RWPE1 (cell line): ENCODE results near the gene MRPL37.

Experiments used
- CTCF ChIA-PET: fragments of 350-600 bp; sonication (Branson Sonifier 250); formaldehyde crosslinking; extraction: SDS; loops from one replicate; lab custom pipeline; 2021; lab: Yijun Ruan, JAX
- POLR2A ChIA-PET: fragments of 400-600 bp; formaldehyde crosslinking; extraction: SDS; loops from one replicate; lab custom pipeline; 2020; ENCODE audit warnings: antibody characterized with exemption; ENCODE audit not compliant: low non-redundant PET; lab: Yijun Ruan, JAX
- DNase-seq: peaks from one replicate; pipeline ENCODE4 v3.0.0; 2012; ENCODE audit warnings: low spot score
- H3K27ac ChIP-seq: fragments of 450-650 bp; 2 replicates; pipeline ENCODE4 v1.5.1; 2017
- TF ChIP-seq, protein P1 (sequence below): fragments of 450-650 bp; conservative IDR thresholded peaks from 2 replicates; pipeline ENCODE4 v1.5.1; 2017; ENCODE audit warnings: low read depth, mild to moderate bottlenecking

The MRPL37 gene

GRCh38 chr1:54248966-54249365 is 49.0 kb downstream of the MRPL37 start:
- POLR2A ChIA-PET, result no interaction called here
- CTCF ChIA-PET, result no interaction called here
- no peak for DNase-seq
- TF ChIP-seq, protein P1, sequence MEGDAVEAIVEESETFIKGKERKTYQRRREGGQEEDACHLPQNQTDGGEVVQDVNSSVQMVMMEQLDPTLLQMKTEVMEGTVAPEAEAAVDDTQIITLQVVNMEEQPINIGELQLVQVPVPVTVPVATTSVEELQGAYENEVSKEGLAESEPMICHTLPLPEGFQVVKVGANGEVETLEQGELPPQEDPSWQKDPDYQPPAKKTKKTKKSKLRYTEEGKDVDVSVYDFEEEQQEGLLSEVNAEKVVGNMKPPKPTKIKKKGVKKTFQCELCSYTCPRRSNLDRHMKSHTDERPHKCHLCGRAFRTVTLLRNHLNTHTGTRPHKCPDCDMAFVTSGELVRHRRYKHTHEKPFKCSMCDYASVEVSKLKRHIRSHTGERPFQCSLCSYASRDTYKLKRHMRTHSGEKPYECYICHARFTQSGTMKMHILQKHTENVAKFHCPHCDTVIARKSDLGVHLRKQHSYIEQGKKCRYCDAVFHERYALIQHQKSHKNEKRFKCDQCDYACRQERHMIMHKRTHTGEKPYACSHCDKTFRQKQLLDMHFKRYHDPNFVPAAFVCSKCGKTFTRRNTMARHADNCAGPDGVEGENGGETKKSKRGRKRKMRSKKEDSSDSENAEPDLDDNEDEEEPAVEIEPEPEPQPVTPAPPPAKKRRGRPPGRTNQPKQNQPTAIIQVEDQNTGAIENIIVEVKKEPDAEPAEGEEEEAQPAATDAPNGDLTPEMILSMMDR, result no peak
- H3K27ac ChIP-seq, result no peak overlapping the region

DNA sequence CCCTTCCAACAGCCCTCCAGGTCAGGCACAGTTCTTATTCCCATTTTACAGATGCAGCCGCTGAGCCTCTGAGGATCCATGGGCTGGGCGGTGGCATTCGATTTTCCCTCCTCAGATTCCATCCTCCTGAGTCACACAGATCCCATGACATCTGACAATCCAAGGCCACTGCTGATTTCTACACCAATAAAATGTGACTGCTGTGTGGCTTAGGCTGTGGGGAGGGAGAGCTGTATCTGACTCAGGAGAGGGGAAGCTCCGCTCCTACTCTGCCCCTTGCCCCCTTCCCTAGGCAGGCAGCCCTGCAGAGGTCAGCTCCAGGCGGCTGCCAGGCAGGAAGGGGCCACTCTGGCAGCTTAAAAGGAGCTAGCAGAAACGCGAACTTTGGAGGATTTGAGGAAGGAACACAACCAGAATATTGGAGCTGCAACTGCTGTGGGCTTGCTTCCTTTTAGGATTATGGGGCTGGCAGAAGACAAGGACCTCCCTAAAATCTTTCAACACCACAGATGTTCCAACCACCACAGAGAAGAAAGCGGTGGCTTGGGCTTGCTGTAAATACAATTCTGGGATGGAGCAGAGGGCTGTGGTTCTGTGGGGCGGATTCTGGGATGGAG is 50.0 kb downstream of the MRPL37 start:
- peak; percentile 38 for DNase-seq
- ChIA-PET CTCF (no interaction called here), POLR2A (no interaction called here)
- TF ChIP-seq, protein P1, result no peak
- peak overlapping the region; percentile 47 for H3K27ac ChIP-seq

- CTCF ChIA-PET, result no interaction called here
- H3K27ac ChIP-seq, result peak overlapping the region; percentile 47
- TF ChIP-seq, protein P1, result no peak
- DNase-seq, result no peak
- POLR2A ChIA-PET, result no interaction called here
Measured at GRCh38 chr1:54250670-54251069, 50.7 kb downstream of the MRPL37 start.

- TF ChIP-seq, protein P1, result no peak
- CTCF ChIA-PET, result no interaction called here
- POLR2A ChIA-PET, result no interaction called here
- no peak overlapping the region for H3K27ac ChIP-seq
- no peak for DNase-seq
Measured at GRCh38 chr1:54252371-54252936, 52.5 kb downstream of the MRPL37 start.

DNA sequence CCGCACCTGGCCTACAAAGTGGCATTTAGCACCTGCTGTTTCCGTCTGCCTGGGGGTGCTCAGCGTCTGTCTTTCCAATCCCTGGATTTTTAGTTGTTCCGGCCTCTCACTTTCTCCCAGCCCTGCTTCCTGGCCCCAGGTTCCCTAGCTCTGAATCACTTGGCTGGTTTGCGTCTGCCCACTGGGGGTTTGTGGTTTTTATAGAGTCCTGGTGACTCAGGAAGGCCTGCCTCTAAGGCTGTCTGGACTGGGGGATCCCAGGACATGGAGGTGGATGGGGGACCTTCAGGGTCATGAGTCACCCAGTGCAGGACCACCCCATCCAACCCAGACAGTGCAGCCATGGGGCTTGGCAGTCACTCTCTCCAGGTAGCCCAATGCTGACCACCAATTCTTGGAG is 53.5 kb downstream of the MRPL37 start:
- DNase-seq, result peak; percentile 93
- POLR2A ChIA-PET, result no interaction called here
- CTCF ChIA-PET, result interaction anchor here (0.6 to 1.1 kb wide), 3 partner anchors 26 to 82 kb away, joined by 3 to 5 read pairs (median 3); no protein-coding TSS in a partner anchor
- H3K27ac ChIP-seq, result peak overlapping the region; percentile 75
- TF ChIP-seq, protein P1, result no peak

DNA sequence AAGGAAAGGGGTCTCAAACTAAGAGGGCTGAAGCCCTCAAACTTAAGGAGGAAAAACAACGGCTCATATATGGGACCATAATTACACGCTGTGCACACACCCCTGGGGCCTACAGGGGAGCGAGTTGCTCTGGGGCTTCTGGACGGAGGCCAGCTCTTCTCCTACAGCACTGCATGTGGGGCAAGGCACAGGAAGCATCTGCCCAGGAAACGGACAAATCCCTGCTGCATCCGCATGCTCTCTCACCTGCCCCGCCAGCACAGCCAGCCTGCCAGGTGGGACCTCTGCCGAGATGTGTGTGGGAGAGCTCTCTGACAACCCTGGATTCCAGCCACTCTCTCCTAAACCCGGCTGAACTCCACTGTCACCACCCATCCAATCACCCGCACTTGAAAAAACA is 54.1 kb downstream of the MRPL37 start:
- ChIA-PET POLR2A (no interaction called here), CTCF (interaction anchor here (1.1 kb wide), 1 partner anchor 35 kb away, joined by 3 read pairs; no protein-coding TSS in a partner anchor)
- H3K27ac ChIP-seq, result peak overlapping the region; percentile 75
- TF ChIP-seq, protein P1, result no peak
- DNase-seq, result peak; percentile 47
